NCI-H460 (cell line): Measurements from ENCODE around the gene GAS2L1. TPM values are rescaled to one million over a fixed set of nuclear protein-coding genes. Genes with fewer than 3 reads are reported as not detected.

Experiments
- DNase-seq: peaks from one replicate; pipeline ENCODE4 v3.0.0-alpha.2; 2016; ENCODE audit warnings: low read depth; ENCODE audit errors: extremely low read depth
- total RNA-seq: library from RNA; depleted of rRNA; stranded (reverse); fragments of >200 nt; shearing (Covaris generic); gene quantifications from 2 replicates; pipeline ENCODE4 v1.2.3, GENCODE V29; 2014

Gene GAS2L1
- total RNA-seq, 1 experiment from 2014 or later = 10.2 TPM

GRCh38 chr22:29272624-29273023 lies 33.8 kb upstream of the GAS2L1 start:
- no peak for DNase-seq

- DNase-seq = no peak
Measured at GRCh38 chr22:29275167-29275566, 31.3 kb upstream of the GAS2L1 start.

GRCh38 chr22:29275819-29276565 lies 30.5 kb upstream of the GAS2L1 start:
- DNase-seq = no peak

- DNase-seq = no peak
Measured at GRCh38 chr22:29277927-29278326, 28.5 kb upstream of the GAS2L1 start.

GRCh38 chr22:29284196-29284595 lies 22.3 kb upstream of the GAS2L1 start:
- no peak for DNase-seq

GRCh38 chr22:29288837-29289236 lies 17.6 kb upstream of the GAS2L1 start:
- DNase-seq = no peak

GRCh38 chr22:29290061-29290460 lies 16.4 kb upstream of the GAS2L1 start:
- DNase-seq = no peak

GRCh38 chr22:29291215-29291614 lies 15.2 kb upstream of the GAS2L1 start:
- DNase-seq = no peak

GRCh38 chr22:29292379-29292778 lies 14.1 kb upstream of the GAS2L1 start:
- DNase-seq = no peak

GRCh38 chr22:29298641-29299040 lies 7.8 kb upstream of the GAS2L1 start:
- no peak for DNase-seq

- no peak for DNase-seq
Measured at GRCh38 chr22:29299136-29299900, 7.1 kb upstream of the GAS2L1 start.

GRCh38 chr22:29300467-29300806 lies 6.0 kb upstream of the GAS2L1 start:
- DNase-seq = no peak

GRCh38 chr22:29300807-29301601 lies 5.4 kb upstream of the GAS2L1 start:
- no peak for DNase-seq

GRCh38 chr22:29301716-29302401 lies 4.6 kb upstream of the GAS2L1 start:
- no peak for DNase-seq

- DNase-seq = no peak
Measured at GRCh38 chr22:29302402-29302680, 4.1 kb upstream of the GAS2L1 start.

- no peak for DNase-seq
Measured at GRCh38 chr22:29302681-29303465, 3.6 kb upstream of the GAS2L1 start.

GRCh38 chr22:29305836-29306174 lies 645 bp upstream of the GAS2L1 start:
- no peak for DNase-seq

GRCh38 chr22:29306835-29307595 lies 565 bp downstream of the GAS2L1 start:
- peak; percentile 61 for DNase-seq

- no peak for DNase-seq
Measured at GRCh38 chr22:29307596-29308147, 1.2 kb downstream of the GAS2L1 start.
